GM21786 (cell line): Measurements from ENCODE around the gene SIK3.

Source experiments
- ATAC-seq: cut with Tn5 transposase; IDR thresholded peaks from one replicate; pipeline ENCODE4 v1.9.1; 2021; ENCODE audit not compliant: unreplicated experiment

Gene SIK3

DNA sequence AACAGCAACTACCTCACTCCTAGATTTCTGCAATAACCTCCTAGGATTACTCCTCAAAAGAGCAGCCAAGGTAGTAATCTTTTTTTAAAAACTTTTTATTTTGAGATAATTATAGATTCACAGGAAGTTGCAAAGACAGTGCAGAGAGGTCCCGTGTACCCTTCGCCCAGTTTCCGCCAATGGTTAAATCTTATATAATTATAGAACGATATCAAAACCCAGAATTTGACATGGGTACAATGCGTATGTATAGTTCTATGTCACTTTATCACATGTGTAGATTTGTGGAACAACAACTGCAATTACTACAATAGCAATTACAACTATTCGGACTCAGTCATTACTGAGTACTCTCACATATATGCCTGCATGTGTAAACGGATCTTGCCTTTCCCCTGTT, 166.0 kb downstream of the SIK3 start:
- ATAC-seq = no peak

DNA sequence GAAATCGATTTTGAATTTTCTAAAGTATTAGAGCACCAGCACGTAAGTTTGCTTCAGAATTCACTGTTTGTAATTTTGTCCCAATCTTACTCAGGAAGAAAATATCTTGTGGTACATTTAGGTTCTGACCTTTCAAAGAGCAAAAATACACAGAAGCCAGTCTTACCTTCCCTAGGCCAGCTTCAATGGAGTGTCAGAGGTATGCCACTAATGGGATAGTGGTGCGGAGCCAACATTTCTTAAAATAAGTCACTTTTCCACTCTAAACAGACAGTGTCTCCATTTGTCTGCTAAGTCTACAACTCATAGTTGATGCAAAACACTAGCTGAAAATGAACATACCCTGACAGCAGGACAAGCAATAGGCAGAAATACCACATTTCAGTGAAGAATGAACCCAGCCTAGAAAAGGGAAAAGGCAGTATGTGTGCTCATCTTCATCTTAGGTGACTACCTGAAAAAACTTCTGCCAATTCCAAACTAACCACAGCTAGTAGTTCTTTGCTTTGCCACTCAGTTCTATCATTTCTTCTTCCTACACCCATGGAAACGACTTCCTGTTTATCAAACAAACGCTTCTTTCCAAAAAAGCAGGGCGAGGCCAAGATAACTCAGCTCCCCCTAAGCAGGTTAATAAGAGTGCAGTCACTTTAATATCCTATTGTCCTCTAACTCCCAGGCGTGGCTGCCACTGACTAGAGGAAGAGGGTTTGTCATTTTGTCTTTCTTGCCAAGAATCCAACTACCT, 166.8 kb downstream of the SIK3 start:
- ATAC-seq = no peak

DNA sequence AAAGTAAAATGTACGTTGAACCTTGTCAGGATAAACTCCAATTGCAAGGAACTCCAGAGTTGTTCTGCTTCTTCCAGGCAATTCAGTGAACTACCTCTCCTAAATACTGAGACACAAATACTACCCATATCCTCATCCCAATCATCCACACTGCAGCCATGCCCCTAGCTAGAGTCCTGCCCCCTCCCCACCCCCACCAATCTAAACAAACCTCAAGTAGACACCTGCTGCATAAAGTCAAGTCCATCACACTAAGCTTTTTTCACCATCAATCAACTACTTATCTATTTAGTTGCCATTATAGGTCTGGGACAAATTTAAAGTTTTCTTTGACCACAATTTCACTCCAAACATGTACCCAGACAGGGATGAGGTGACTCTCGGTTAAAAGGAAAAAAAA, 167.6 kb downstream of the SIK3 start:
- no peak for ATAC-seq

DNA sequence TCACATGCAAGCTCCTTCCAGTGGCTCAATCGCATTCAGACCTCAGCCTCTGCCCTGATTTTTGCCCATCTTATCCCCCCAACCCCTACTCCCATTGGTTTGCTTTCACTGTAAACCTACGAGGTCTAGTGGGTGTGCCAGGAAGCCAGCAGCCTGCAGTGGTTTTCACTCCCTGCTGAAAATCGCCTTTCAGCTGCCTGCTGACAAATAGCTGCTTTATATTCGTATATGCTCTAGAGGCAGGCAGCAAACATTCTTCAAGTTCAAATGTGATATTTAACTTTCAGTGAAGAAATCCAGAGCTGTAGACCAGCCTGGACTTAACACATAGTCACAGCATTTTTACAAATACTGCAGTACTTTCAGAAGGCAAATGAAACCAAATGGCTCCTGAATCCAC, 168.1 kb downstream of the SIK3 start:
- no peak for ATAC-seq

DNA sequence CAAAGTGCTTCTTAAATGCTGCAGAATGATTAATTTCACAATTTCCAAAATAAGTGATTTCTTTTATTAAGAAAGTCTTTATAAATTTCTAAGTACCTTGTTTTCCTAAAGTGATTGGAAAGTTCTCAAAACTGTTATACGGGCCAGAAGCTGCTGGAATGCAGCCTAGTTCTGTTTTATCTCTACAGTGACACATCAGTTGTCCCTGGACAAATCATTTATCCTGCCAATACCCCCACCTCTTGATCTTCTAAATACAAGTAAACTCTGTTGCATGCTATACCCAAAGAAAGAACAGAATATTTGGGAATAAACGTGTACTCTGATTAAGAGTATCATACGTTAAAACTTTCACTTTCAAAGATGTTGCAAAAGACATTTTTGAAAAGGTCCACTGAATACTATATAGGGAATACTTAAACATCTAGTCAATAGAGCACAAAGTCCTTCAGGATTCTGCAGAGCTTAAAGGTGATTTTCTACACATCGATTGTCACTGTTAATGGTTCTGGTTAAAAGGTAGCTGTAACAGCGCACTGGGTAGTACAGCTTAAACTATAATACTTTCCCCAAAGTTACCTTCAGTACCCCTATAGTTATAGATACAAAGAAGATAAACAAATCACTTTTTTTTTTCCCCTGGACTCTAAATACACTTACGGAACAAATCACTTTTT, 168.7 kb downstream of the SIK3 start:
- ATAC-seq = no peak

DNA sequence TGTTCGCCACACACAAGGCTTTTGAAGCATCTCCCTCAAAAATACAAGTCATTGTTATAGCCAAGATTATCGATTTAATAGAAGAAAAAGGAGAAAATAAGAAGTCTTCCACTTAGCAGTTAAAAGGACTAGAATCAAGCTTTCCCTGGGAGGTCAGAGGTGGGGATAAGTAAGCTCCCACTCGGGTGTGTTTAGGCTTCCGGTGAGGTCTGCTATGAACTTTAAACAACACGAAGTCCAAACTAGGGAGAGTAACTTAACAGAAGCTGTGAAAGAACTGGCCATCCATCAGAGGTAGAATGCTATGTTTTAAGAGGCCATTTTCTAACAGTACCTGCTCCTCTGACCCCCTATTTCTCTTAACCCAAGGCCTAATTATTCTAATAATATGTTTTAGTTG, 169.4 kb downstream of the SIK3 start:
- no peak for ATAC-seq

DNA sequence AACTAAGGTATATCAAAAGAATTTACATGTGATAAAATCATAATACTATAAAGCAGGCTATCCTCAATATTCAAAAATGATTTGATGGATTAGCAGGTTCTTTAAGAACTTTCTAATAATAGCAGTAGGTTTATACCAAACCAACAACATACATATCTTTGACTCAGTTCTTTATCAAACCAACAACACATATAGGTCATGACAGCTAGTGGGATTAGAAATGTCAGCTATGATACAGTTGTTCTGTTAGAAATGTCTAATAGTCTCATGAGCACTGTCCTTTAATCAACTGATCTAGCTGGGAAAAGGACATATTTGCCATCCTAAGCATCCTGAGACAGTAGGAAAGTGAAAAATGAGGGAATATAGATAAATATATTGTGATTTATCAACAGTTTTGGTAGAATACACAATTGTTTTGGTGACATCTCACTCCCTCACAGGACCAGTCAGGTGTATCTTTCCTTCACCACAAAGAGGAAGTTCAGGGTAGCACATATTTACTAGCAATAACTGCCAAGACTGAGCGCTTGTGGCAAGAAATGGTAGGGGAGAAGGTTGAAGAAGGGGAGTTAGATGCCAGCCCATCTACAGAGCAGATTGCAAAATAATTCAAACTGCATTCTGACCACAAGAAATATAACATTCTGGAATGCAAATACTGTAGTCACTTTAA, 170.0 kb downstream of the SIK3 start:
- peak; percentile 69 for ATAC-seq

DNA sequence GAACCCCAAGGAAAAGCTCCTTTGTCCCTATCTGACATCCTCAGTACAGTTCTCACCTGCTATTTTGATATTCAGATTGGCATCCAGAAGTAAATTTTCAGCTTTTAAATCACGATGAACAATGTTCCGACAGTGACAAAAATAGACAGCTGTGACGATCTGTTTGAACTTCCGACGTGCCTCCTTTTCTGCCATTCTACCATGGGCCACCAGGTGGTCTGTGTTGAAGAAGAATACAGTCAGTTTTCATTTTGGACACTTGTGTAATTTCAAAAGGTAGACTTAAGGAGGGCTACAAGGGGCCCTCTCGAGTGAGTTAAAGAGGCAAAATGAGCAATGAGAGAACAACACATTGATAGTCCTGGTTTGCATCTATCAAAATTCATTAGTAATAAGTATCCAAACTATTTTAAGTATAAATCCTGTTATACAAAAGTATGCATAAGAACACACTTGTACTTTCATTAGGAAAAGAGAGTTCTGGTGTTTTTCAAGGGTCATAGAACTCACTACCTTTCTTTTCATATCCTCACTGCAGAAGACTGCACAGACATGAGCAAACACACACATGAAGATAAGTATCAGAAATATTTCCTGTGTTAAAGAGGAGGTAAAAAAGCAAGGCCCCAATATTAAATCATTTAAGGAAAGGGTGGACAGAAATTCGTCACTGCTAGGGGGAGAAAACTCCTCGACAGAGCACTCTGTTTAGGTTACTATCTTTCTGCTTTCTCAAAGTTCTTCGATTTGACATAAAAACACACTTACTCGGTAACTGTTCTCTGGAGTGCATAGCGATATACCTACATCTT, 170.9 kb downstream of the SIK3 start:
- no peak for ATAC-seq

DNA sequence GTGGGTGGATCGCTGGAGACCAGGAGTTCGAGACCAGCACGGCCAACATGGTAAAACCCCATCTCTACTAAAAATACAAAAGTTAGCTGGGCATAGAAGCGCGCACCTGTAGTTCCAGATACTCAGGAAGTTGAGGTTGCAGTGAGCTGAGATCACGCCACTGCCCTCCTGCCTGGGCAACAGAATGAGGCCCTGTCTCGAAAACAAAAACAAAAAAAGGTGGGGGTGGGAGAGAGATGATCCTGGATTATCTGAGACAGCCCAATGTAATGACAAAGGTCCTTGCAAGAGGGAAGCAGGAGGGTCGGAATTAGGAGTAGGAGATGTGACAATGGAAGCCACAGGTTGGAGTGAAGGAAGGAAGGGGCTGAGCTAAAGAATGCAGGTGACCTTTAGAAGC, 173.2 kb downstream of the SIK3 start:
- ATAC-seq = no peak

DNA sequence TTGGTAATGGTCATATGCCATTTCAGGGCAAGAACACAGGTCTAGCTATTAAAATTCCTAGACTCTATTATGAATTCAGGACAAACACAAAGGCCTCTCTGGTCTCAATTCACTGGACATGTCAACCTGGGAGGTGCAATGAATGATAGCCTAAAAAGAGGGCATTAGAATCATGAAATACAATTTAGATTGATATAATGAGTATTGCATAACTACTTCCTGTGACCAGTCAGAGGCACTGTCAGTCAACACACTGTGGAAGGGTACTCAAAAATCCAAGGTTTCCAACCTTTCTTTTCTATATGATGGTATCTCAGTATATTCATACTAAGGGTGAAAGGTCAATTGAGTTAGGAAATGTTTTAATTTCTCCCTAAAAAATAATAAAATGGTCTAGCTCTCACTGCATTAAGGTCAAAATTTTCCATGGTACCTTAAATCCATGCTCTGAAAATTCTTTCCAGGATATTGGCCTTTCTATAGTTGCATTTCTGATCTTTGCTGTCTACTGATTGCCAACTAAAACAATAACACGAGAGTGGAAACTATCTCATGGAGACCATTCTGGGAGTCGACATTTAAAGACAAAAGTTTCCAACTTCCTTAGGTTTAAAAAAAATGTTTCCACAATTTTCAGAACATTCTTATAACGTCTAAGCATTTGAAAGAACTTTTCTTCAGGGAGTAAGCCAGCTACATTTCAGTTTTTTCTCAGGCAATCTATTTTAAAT, 179.1 kb downstream of the SIK3 start:
- no peak for ATAC-seq

DNA sequence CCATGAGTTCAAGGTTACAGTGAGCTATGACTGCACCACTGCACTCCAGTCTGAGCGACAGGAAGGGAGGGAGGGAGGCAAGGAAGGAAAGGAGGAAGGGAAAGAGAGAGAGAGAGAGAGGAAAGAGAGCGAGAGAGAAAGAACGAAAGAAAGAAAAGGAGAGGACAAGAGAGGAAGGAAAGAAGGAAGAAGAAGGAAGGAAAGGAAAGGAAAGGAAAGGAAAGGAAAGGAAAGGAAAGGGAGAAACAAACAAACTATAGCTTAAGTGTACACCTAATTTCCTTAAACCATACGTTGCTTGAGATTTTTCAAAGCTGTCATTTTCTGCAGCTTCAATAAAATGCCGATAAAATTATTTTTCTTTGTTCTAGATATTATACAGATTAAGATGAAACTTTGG, 180.6 kb downstream of the SIK3 start:
- no peak for ATAC-seq

DNA sequence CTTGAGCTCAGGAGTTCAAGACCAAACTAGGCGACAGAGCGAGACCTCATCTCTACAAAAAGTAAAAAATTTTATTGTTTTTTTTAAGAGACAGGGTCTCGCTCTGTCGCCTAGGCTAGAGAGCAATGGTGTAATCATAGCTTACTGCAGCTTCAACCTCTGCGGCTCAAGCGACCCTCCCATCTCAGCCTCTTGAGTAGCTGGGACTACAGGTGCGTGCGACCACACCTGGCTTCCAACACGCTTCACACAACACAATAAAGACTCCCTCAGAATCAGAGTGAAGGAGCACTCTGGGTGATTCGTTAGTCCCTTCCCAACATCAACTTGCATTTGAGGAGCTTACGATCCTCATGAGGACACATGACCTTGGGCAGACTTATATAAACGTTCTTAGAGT, 181.3 kb downstream of the SIK3 start:
- ATAC-seq = no peak

DNA sequence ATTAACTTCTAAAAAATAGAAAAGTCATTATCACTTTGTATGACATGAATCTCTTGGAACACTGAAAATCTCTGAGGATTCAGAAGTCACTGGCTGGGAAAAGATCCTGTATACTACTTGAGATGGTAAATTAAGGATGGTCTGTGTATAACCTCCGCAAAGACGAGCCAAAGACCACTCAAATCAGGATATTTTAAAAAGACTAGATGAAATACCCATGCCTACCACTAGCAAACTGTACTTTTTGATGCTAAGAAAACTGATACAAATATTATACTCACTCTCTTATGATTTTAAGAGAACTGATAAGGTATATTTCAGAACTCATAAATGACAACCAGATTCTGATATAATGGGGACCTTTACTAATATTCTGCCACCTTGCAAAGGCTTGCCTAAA, 182.2 kb downstream of the SIK3 start:
- no peak for ATAC-seq

DNA sequence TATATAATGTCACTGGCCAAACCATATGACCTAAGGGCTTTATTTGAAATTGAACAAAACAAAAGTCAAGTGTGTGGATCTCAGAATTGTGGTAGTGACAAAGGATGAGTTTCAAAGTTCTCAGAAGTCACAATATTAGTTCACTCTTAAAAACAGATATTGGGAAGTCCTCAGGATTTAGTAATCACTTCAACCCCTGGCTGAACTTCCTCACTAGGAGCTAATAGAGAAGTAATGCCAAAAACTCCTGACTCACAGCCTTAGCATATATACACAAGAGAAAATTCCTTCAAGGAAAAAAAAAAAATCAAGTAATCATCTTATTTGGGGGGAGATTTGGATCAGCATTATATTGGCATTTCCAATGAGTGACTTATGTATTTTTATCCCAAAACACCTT, 185.2 kb downstream of the SIK3 start:
- ATAC-seq = no peak

DNA sequence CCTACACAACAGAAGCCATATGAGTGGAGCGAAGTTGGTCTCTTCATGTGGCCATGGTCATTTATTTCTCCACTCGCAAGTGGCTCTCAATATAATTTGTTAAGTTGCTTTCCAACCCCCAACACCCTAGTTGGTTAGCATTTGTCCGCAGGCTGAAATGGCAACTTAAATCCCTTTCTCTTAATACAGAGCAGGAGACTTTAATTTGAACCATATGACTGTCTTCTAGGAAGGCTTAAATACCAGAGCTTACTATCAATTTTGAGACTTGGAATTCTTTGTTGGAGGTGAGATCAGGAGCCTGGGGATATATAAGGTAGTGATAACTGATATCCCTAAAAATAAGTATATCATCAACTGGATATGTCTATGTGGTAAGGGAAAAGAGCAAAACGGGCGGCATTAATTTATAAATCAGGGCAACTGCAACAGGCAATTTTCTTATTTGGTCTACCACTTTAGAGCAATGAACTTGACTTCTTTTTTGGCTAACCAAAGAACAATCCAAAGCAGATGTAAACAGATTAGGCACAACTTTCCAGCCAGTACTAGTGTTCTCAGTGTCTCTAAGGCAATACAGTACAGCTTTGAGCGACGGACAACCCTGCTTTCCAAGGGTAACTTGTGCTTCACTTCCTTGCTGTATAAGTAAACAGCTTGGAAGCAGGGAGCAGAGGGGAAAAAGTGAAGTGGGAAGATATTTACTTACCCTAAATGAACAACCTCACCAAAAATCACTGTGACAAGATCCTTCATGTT, 186.1 kb downstream of the SIK3 start:
- no peak for ATAC-seq

DNA sequence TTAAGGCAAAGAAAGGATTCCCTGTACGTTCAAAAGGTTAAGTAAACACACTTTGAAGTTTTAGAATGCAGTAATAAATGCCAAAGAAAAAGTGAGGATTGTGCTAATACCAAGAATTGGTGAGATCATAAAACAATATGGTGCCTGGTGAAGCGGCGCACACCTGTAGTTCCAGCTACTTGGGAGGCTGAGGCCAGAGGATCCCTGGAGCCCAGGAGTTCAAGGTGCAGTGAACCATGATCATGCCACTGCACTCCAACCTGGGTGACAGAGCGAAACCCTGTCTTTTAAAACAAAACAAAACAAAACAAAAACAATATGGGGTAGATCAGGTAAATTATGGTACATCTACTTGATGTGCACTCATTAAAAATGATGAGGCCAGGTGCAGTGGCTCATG, 187.4 kb downstream of the SIK3 start:
- ATAC-seq = no peak

DNA sequence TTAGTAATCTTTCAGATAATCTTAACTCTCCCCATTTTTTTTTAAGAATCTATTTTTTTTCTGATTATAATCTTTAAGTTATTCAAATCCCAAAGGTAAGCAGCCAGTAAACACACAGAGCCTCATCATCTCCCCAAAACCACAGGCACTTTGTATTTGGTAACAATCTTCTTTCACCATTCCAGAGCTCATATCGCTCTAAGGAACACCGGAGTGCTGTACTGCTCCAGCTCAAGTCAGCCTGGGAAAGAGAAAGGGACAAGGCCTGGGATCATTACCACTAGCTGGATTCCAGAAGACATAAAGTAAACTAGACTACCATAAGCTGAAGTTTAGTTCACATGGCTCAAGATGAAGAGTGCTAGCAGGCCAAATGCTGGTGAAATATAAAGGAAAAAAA, 187.8 kb downstream of the SIK3 start:
- no peak for ATAC-seq

DNA sequence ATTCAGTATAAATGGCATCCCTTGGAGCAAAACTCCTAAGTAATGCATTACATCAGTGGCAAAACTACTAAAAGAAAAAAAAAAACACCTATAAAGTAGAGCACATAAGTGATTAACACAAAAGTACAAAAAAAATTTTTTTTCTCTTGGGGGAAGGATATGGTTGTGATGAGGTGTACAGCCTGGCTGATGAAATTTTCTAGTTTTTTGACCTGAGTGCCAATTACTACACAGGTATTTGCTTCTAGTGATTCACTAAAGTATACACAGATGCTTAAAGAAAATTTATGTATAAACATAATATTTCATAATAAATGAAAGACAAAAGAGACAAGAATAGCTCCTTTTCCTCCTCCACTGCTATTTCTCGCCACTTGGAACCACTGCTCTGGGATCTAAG, 189.0 kb downstream of the SIK3 start:
- no peak for ATAC-seq

DNA sequence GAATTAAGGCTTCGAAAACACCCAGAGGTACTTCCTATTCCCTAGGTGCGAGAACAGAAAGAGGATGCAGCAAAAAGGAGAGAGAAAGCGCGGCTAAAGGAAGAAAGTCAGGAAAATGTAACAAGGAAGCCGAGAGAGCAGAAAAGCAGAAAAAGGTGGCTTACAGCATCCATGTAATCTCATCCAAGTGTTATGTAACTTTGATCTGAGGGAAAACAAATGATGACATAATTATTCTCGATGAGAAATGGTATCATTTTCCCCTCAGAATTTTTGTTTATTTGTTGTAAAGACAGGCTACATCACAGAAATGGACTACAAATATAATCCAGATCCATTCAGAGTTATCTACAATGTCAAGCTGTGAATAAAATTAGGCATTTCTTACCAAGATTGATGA, 191.7 kb downstream of the SIK3 start:
- no peak for ATAC-seq

DNA sequence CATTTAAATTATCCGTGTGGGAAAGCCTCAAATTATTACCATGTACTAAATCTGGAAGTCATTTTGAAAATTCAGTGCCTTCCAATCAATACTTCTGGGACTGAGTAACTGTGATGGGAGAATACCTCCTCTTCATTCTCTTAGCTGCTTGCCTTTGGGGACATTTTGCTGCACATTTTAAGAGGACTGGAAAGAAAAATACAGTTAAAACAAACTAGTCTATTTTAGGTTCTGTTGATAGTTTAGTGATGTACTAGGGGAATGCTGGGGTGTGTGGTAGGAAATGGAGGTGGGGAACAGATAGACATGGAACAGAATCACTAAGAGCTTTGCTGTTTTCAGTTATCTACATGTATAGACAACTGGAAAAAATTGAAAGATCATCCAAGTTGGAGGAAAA, 195.1 kb downstream of the SIK3 start:
- no peak for ATAC-seq
